Mesodermal cell (in vitro differentiated cells): ENCODE measurements around the gene SPRY4.

Source experiments
- H3K27ac ChIP-seq: 2 replicates; pipeline ENCODE4 v1.7.0; 2013; ENCODE audit warnings: mild to moderate bottlenecking, low read depth, low read length, moderate library complexity; ENCODE audit not compliant: severe bottlenecking
- H3K36me3 ChIP-seq: 2 replicates; pipeline ENCODE4 v1.7.1; 2013; ENCODE audit warnings: mild to moderate bottlenecking, low read length, moderate library complexity; ENCODE audit not compliant: control insufficient read depth, insufficient read depth
- H3K4me1 ChIP-seq: one replicate; pipeline ENCODE4 v1.7.1; 2013; ENCODE audit warnings: mild to moderate bottlenecking, low read length; ENCODE audit not compliant: insufficient read depth, control insufficient read depth, poor library complexity, severe bottlenecking
- H3K4me3 ChIP-seq: 2 replicates; pipeline ENCODE4 v1.7.0; 2013; ENCODE audit warnings: low read length, control low read depth, mild to moderate bottlenecking; ENCODE audit not compliant: insufficient read depth, poor library complexity, severe bottlenecking; ENCODE audit errors: extremely low read depth
- H3K9me3 ChIP-seq: 2 replicates; pipeline ENCODE4 v1.7.1; 2013; ENCODE audit warnings: mild to moderate bottlenecking, low read length, moderate library complexity; ENCODE audit not compliant: control insufficient read depth
- WGBS, 2 experiments: methylation state at CpG; one replicate each; pipeline ENCODE4 v1.1.5; 2013; ENCODE audit warnings: missing lambda C conversion rate in 2 of 2; ENCODE audit not compliant: insufficient coverage in 2 of 2; 5-methylcytosine and 5-hydroxymethylcytosine counted together

SPRY4 gene

DNA sequence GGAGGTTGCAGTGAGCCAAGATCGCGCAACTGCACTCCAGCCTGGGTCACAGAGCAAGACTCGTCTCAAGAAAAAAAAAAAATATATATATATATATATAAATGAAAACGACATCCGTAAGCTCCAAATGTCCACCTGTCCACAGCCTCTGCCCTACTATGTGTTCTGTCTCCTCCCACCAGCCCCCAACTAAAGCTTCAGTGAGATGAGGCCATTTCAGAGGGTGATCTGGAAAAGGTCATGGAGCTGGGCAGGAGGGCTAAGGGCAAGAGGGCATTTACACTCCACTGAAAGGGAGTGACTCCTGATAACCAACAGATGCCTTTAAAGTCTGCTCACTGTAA lies 2.4 kb downstream of the SPRY4 start:
- no CpG with 5 or more reads among the region's 5 CpGs for WGBS, 2 experiments
- Histone ChIP-seq H3K4me3 (peak overlapping the region; percentile 100), H3K27ac (peak overlapping the region; percentile 96), H3K4me1 (peaks cover 18% of the 10 kb centered on the region), H3K36me3 (peaks cover 72% of the 10 kb centered on the region), H3K9me3 (no peaks in the 10 kb centered on the region)

DNA sequence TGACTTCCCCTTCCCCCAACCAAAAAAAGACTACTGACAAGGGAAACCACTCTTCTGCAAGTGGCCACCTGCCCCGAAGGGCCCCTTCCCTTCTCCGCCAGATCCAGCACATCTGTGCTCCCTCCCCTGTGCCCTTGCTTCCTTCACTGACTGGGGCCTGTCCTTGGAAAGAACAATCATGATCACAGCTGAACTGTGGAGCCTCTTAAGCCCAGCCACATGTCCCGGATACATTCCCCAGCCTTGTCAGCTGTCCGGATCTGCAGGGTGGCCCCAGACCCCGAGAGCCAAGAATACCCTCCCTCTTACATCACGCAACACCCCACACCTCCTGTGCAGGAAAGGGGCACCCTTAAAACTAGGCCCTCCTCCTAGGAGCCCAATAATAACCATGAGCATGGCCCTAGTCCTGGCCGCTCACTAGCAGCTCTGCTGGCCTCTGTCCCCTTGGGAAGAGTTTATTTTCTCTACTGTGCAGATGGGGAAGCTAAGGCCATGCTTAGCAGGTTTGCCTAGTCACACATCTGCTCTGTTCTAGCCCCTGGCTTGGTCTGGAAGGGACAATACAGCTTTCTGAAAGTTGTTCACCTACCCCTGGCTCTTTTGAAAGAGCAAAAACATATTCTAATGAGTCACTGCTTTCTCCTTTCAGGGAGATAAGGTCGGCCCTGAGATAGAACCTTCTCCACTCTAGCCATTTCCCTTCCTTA lies 3.8 kb downstream of the SPRY4 start:
- peaks cover 30% of the 10 kb centered on the region for H3K4me1 ChIP-seq
- H3K27ac ChIP-seq = peak overlapping the region; percentile 78
- H3K4me3 ChIP-seq = peak overlapping the region; percentile 100
- no peaks in the 10 kb centered on the region for H3K9me3 ChIP-seq
- 3 to 5% methylated on average over 5 to 7 of the region's 8 CpGs for WGBS, 2 experiments
- peaks cover 86% of the 10 kb centered on the region for H3K36me3 ChIP-seq

DNA sequence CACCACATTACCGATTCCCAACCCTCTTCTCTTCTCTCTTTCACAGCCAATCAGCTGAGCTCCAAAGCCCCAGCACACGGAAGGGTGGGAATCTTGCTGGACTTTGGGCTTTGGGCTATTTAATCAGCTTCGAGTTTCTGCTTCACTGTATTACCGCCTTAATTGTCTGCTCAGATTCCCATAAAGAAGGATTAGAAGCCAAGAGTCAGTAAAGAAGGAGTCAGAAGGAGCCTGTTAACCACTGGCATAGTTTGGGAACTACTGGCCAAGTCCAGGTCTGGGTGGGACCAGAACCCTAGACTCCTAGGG lies 4.4 kb downstream of the SPRY4 start:
- WGBS, 2 experiments = 15% methylated on average over 4 of the region's 4 CpGs; no CpG with 5 or more reads in 1 of the 2 experiments
- peaks cover 36% of the 10 kb centered on the region for H3K4me1 ChIP-seq

DNA sequence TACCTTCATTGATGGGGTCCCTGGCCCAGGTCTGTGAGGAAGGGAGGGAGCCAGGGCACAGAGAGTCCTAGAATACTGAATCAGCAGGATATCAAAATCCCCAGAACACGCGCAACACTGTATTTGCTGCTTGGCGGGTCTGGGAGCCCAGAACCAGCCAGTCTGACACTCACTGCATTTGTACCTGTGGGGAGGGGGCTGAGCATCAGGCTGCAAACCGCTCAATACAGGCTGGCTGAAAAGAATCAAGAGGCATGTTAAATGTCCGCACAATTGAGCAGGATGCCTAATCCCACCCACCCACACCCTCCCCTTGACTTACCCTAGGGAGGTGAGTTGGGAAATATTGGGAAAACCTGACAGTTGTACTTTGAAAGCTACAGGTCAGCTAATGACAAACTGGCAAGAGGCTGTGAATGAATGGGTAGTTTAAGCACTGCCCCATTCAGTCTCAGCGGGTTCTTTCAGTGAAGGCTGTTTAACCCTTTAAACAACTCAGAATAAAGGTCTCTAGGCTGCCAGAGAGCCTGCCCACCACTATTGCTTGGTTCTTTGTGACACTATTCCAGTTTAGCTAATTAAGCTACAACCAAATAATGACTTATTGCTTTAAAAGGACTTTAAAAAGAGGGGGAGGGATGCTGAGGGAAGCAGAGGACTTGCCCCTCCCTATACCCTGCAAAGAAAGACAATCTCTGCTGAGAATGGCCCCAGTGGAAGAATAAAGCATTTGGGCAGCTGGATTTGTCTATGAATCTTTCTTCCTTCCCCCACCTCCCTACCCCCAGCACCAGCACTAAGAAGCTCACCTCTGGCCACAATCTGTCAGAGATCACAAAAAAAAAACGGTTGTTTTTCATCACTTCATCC lies 5.0 kb downstream of the SPRY4 start:
- Histone ChIP-seq H3K4me1 (peaks cover 42% of the 10 kb centered on the region), H3K9me3 (no peaks in the 10 kb centered on the region), H3K27ac (peak overlapping the region; percentile 46), H3K4me3 (peak overlapping the region; percentile 100), H3K36me3 (peaks cover 98% of the 10 kb centered on the region)
- WGBS, 2 experiments = 32 to 41% methylated on average over 3 to 5 of the region's 7 CpGs

More for the DNA sequence above, 4.4 kb downstream of the SPRY4 start:
- H3K27ac ChIP-seq = peak overlapping the region; percentile 46
- H3K9me3 ChIP-seq = no peaks in the 10 kb centered on the region
- peak overlapping the region; percentile 100 for H3K4me3 ChIP-seq
- peaks cover 92% of the 10 kb centered on the region for H3K36me3 ChIP-seq

DNA sequence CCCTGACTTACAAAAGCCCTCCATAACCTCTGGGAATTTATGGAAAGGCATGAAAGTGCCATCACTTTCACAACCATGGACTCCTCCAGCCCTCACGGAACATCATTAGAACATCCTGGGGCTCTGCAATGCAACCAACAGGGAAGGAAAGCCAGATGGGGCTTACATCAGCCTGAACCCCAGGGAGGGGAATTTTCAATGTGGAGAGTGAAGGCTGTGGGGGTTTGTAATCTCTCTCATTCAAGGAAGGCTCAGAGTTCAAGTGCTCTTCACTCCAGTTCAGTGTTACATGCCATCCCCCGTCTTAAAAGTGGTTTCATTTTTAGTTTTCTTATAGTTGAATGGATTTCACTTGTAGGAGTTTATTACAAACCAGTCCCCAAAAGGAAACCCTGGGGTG lies 5.7 kb downstream of the SPRY4 start:
- peak overlapping the region; percentile 25 for H3K27ac ChIP-seq
- H3K9me3 ChIP-seq = no peaks in the 10 kb centered on the region
- no CpG with 5 or more reads among the region's 2 CpGs for WGBS, 2 experiments
- H3K4me3 ChIP-seq = peak overlapping the region; percentile 100
- peaks cover 99% of the 10 kb centered on the region for H3K36me3 ChIP-seq
- H3K4me1 ChIP-seq = peaks cover 49% of the 10 kb centered on the region

DNA sequence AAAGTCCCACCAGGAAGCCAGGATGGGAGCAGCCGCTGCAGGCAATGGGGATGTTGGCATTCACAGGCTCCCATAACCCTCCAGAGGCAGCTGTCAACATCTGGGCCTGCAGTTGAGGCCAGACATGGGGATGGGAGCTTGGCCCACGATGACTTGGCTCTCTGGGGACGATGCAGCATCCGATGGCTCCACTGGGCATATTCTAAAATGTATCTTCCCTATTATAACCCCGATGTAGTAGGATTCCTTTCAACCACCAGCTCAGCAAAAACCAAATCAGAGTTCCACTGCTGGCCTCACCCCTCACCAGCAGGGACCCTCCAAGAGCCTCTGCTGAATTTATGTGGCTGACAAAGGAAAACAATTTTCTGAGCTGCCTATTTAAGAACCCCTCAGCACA lies 7.1 kb downstream of the SPRY4 start:
- 40 to 77% methylated on average over 1 to 4 of the region's 5 CpGs for WGBS, 2 experiments
- H3K4me3 ChIP-seq = peak overlapping the region; percentile 100
- peaks cover 99% of the 10 kb centered on the region for H3K36me3 ChIP-seq
- peaks cover 60% of the 10 kb centered on the region for H3K4me1 ChIP-seq
- no peaks in the 10 kb centered on the region for H3K9me3 ChIP-seq
- H3K27ac ChIP-seq = peak overlapping the region; percentile 4

DNA sequence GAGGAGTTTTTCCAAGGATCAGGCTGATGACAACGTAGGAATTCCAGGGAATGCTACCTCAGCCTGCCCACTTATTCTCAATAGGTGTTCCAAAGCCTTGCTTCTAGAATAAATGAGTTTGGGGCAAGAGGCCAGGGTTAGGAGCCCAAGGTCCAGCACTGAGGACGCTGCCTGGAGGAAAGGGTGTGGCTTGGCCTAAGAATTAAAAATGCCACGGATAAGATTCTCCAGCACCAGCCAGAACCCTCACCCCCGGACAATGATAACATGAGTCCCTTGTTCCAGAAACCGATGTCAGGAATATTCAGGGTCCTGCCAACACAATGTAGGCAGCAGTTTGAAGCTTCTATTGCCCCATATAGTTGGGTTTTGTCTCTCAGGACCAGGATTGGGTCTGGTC lies 7.6 kb downstream of the SPRY4 start:
- no peaks in the 10 kb centered on the region for H3K9me3 ChIP-seq
- peaks cover 100% of the 10 kb centered on the region for H3K36me3 ChIP-seq
- 83% methylated on average over 3 of the region's 5 CpGs; no CpG with 5 or more reads in 1 of the 2 experiments for WGBS, 2 experiments
- H3K4me3 ChIP-seq = peak overlapping the region; percentile 100
- peak overlapping the region; percentile 4 for H3K27ac ChIP-seq
- peaks cover 66% of the 10 kb centered on the region for H3K4me1 ChIP-seq

DNA sequence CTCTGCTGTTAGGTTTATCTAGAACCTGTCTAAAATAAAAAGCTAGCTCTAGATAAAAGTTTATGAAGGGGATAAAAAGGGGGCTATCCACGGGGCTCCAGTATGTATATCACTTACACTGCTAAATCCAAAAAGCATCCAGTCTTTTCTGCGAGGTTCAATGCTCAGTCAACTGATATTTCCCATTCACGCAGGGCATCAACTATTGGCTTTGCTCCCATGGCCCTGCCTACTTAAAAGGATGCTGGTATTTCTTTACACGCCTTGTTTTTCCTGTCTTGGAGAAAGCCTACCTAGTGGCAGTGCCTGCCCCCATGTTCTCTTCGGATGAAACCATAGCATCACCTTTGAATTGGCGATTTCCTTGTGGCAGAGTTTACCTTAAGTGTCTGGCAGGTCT lies 8.1 kb downstream of the SPRY4 start:
- Histone ChIP-seq H3K36me3 (peaks cover 100% of the 10 kb centered on the region), H3K27ac (no peak overlapping the region), H3K4me1 (peaks cover 70% of the 10 kb centered on the region), H3K4me3 (peak overlapping the region; percentile 9), H3K9me3 (no peaks in the 10 kb centered on the region)
- 77 to 79% methylated on average over 5 of the region's 6 CpGs for WGBS, 2 experiments

DNA sequence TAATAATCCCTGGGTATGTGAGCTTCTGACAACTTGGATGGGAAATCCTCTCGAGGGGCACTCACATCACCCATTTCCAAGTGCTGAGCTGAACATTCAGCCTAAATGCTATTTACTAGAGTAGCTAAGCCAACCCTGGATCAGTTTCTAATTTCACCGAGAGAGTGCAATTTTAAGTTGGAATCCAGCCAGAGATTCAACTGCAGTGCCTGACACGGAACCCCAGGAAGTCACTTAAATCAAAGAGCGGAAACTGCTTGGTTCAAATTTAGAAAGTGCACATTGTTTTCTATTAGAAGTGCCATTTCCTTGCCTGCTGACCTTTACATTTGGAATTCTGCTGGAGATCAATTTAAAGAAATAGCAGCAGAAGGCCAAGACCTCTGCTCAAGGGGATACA lies 8.8 kb downstream of the SPRY4 start:
- H3K9me3 ChIP-seq = no peaks in the 10 kb centered on the region
- peak overlapping the region; percentile 9 for H3K4me3 ChIP-seq
- 75 to 86% methylated on average over 4 of the region's 4 CpGs for WGBS, 2 experiments
- peak overlapping the region; percentile 44 for H3K27ac ChIP-seq
- H3K36me3 ChIP-seq = peaks cover 100% of the 10 kb centered on the region
- peaks cover 77% of the 10 kb centered on the region for H3K4me1 ChIP-seq

DNA sequence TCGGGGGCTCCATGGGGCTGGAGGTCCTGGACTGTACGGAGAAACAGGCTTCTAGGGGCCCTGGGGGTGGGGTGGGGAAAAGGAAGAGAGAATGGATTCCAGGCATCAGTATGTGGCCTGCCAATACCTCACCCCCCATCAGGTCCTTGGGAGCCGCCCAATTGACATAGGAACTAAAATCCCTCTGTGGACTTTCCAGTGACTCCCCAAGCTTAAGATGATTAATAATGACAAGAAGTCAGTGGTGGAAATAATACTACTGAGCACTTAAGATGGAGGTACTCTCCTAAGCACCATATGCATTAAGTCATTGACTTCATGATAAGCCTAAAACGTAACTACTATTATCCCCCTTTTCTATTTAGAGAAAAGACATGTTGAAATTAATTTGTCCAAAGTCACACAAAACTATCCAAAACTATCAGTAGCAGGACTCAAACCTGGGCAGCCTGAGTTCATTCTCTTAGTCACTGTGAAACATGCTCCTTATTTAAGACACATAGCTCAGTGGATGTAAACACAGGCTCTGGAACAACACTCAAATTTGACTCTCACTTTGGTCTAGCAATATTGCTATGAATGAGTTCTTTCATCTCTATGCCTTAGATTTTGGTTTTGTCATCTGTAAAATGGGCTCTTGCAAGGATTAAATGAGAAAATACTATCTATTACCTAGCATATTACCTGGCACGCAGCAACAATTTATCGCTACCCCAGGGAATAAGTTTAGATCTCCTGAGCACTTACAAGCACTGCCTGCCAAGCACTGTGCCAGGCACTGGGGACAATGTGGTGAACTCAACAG lies 9.5 kb downstream of the SPRY4 start:
- peak overlapping the region; percentile 44 for H3K27ac ChIP-seq
- peaks cover 83% of the 10 kb centered on the region for H3K4me1 ChIP-seq
- 100% methylated on average over 2 of the region's 6 CpGs for WGBS, 2 experiments
- H3K36me3 ChIP-seq = peaks cover 100% of the 10 kb centered on the region
- peak overlapping the region; percentile 9 for H3K4me3 ChIP-seq
- H3K9me3 ChIP-seq = no peaks in the 10 kb centered on the region
